Aorta (tissue), 5 donors: ENCODE measurements around the gene NPAS2. TPM values are rescaled to one million over a fixed set of nuclear protein-coding genes. Genes with fewer than 3 reads are reported as not detected.
A peak's percentile ranks its signal among the peaks of the same experiment; 100 is the strongest.

ENCODE experiments used
- ATAC-seq: fragments of 200-7000 bp; cut with Tn5 transposase; one replicate; pipeline ENCODE4 v1.9.1; 2022; ENCODE audit warnings: moderate library complexity; ENCODE audit not compliant: low FRiP score
- DNase-seq, 2 donors: peaks; one replicate each; pipeline ENCODE4 v3.0.0-alpha.2; 2020
- H3K27ac ChIP-seq, 2 donors: one replicate each; pipeline ENCODE4 v1.5.1; 2013; ENCODE audit warnings: low read length in 2 of 2, mild to moderate bottlenecking in 2 of 2, moderate library complexity in 2 of 2, control low read depth in 1 of 2, inconsistent platforms in 1 of 2, low read depth in 1 of 2
- H3K27me3 ChIP-seq, 2 donors: one replicate each; pipeline ENCODE4 v1.6.1; 2013; ENCODE audit warnings: control low read depth in 1 of 2, low read length in 1 of 2, mild to moderate bottlenecking in 1 of 2, moderate library complexity in 1 of 2; ENCODE audit not compliant: insufficient read depth in 2 of 2, control insufficient read depth in 1 of 2
- H3K36me3 ChIP-seq, 2 donors: one replicate each; pipeline ENCODE4 v1.6.1; 2013; ENCODE audit warnings: control low read depth in 1 of 2, low read length in 1 of 2, mild to moderate bottlenecking in 1 of 2; ENCODE audit not compliant: insufficient read depth in 2 of 2, control insufficient read depth in 1 of 2
- H3K4me1 ChIP-seq, 2 donors: one replicate each; pipeline ENCODE4 v1.6.1; 2013; ENCODE audit warnings: low read length in 2 of 2, control low read depth in 1 of 2, mild to moderate bottlenecking in 1 of 2, moderate library complexity in 1 of 2; ENCODE audit not compliant: insufficient read depth in 2 of 2, control insufficient read depth in 1 of 2
- H3K4me3 ChIP-seq, 2 donors: one replicate each; pipeline ENCODE4 v1.5.1; 2013; ENCODE audit warnings: low read length in 2 of 2, control low read depth in 1 of 2, mild to moderate bottlenecking in 1 of 2
- H3K9me3 ChIP-seq: one replicate; pipeline ENCODE4 v1.6.1; 2013; ENCODE audit warnings: mild to moderate bottlenecking, low read length; ENCODE audit not compliant: control insufficient read depth
- WGBS, 2 donors: extraction: QIAGEN DNeasy Blood & Tissue Kit; methylation state at CpG; one replicate each; pipeline ENCODE4 v1.1.7; 2013; 5-methylcytosine and 5-hydroxymethylcytosine counted together
- intact Hi-C, 2 donors: fragments of 100-400 bp; cut with DNase I; formaldehyde crosslinking; loops; one replicate each; pipeline versions ENCODE4 v1.14.2 to v1.15.0; 2022
- polyA plus RNA-seq, 2 donors: library from polyadenylated mRNA; stranded (reverse); fragments of 200-250 nt; gene quantifications; one replicate each; pipeline ENCODE4 v1.2.3, GENCODE V29; 2013
- total RNA-seq, 2 donors: library from RNA; stranded (reverse); fragmentation: NEBNext Ultra II Directional; extraction: Animal tissue kit (Norgen Biotek cat#: 25700); gene quantifications; one replicate each; pipeline ENCODE4 v1.2.1, GENCODE V29; 2021
- donor health status: healthy with polysubstance abuse.
- donor health status: Bipolar disorder and iron deficiency.
- donor health status: DM: no; HTN: no; CAD: no.
- donor health status: DM: no; HTN: no; CAD: no.
- donor health status: DM: yes; HTN: yes; CAD: no.

The NPAS2 gene
- total and polyA plus RNA-seq, 4 donors = 7.8 to 42.0 (median 24.2) TPM

- intact Hi-C loops = no loop called here
- Histone ChIP-seq H3K27me3 (no peaks in the 10 kb centered on the region), H3K9me3 (no peaks in the 10 kb centered on the region), H3K4me1 (peaks cover 0 to 2% of the 10 kb centered on the region in 2 donors), H3K36me3 (no peaks in the 10 kb centered on the region), H3K27ac (peak overlapping the region; percentile 92 to 97), H3K4me3 (peak overlapping the region; percentile 1 to 44)
- peak; percentile 84 for ATAC-seq
- peak in 1 of 2 donors; percentile 67 for DNase-seq
- 11 to 17% methylated on average over 21 of the region's 21 CpGs for WGBS, 2 donors
Observed at GRCh38 chr2:100924520-100925451, 104.8 kb downstream of the NPAS2 start.

- intact Hi-C loops = no loop called here
- Histone ChIP-seq H3K36me3 (peaks cover 0 to 2% of the 10 kb centered on the region in 2 donors), H3K4me1 (peaks cover 0 to 2% of the 10 kb centered on the region in 2 donors), H3K27me3 (no peaks in the 10 kb centered on the region), H3K27ac (no peak overlapping the region), H3K4me3 (no peak overlapping the region), H3K9me3 (no peaks in the 10 kb centered on the region)
- DNase-seq (no peak), ATAC-seq (no peak)
- 32 to 40% methylated on average over 6 of the region's 6 CpGs for WGBS, 2 donors
Observed at GRCh38 chr2:100928235-100928634, 108.3 kb downstream of the NPAS2 start.

GRCh38 chr2:100929147-100929546 is 109.2 kb downstream of the NPAS2 start:
- intact Hi-C loops = no loop called here
- ATAC-seq = no peak
- Histone ChIP-seq H3K4me1 (peaks cover 0 to 1% of the 10 kb centered on the region in 2 donors), H3K9me3 (no peaks in the 10 kb centered on the region), H3K27me3 (no peaks in the 10 kb centered on the region), H3K36me3 (peaks cover 0 to 2% of the 10 kb centered on the region in 2 donors), H3K4me3 (no peak overlapping the region), H3K27ac (no peak overlapping the region)
- no peak for DNase-seq
- WGBS, 2 donors = 83 to 90% methylated on average over 2 of the region's 2 CpGs

DNA sequence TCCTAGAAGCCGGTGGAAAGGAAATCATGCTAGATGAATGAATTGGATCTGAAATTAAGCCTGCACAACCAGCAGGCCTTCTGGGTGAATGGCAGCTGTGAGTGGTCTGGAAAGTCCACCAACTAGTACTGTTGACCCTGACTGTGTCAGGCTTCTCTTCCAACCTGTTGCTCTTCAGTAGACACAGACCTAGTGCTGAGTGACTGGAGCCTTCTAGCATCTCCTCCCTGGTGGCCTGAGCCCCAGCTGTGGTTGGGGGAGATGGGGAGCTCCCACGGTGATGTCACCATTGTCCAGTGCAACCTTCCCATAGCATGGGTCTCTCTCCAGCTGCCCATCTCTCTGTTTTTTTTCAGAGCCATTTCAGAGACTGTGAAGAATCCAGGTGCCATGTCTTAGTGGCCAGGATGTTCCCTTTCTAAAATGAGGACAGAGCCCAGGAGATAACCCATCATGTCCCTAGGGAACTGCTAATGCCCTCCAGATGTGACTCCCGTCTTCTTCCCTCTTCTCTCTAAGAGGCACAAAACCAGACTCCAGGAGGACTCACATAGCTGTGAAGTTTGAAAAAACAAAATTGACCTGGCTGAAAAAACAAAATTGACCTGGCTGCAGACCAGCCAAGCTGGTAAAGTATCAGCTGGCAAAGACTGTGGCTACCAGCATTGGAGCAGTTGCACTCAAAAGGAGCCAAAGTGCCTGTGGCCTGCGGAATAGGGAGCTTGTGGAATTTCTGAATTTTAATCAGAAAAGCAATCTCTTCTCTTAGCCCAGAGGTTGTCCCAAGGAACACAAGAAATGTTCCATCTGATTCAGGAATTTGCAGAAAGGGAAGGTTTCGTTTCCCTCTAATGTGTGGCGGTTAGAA is 114.8 kb downstream of the NPAS2 start:
- peak overlapping the region; percentile 2 to 42 for H3K27ac ChIP-seq

DNA sequence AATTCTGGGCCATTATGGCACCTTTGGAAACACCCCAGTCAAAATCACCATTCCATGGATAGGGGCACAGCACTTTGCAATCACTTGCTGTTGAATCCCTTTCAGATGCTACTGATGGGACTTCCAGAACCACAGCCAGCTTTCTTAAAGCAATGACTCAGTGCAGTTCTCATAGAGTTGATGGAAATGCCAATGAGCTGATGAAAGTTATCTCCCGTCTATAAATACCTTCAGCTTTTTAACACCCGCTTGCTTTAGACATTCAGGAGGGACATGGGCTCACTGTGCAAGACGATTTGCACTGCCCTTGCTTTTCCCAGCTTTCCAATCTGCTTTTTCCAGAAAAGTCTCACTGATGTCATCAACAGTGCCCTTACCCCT is 115.4 kb downstream of the NPAS2 start:
- H3K27ac ChIP-seq = peak overlapping the region in 1 of 2 donors; percentile 22
- ATAC-seq = no peak

More for the DNA sequence above, 114.8 kb downstream of the NPAS2 start:
- Histone ChIP-seq H3K36me3 (peaks cover 0 to 2% of the 10 kb centered on the region in 2 donors), H3K27me3 (no peaks in the 10 kb centered on the region), H3K4me3 (no peak overlapping the region), H3K4me1 (peaks cover 3 to 10% of the 10 kb centered on the region in 2 donors), H3K9me3 (no peaks in the 10 kb centered on the region)
- DNase-seq (no peak), ATAC-seq (no peak)
- intact Hi-C loops = no loop called here
- 37 to 41% methylated on average over 6 of the region's 6 CpGs for WGBS, 2 donors

DNA sequence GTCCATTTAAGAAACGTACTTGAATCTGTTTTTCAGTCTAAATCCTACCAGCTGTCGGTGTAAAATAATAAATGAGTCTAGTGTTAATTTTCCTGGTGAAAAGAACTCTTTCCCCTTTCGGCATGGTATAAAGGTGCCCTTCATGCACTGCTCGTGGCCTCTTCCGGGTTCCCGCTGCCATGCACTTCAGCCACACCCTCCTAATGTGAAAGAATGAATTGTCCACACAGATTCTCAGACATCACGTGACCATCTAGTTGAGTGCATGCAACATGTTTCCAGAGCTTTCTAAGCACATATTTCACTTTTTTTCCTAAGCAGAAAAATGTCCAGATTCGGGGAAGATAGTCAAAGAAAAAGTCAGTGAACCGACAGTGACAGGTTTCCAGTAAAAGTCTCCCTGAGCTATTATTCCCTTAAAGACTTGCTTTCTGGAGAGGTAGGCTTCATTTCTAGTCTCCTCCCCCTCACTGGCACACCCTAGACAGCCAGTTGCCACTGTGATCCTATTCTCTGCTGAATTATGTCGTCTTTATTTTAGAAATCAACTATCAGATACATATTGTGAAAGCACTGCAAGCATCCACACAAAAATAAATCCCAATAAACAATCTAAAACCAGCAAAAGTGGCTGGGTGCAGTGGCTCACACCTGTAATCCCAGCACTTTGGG is 116.3 kb downstream of the NPAS2 start:
- no peak for ATAC-seq
- Histone ChIP-seq H3K27me3 (no peaks in the 10 kb centered on the region), H3K4me3 (no peak overlapping the region), H3K9me3 (no peaks in the 10 kb centered on the region), H3K27ac (no peak overlapping the region), H3K36me3 (no peaks in the 10 kb centered on the region), H3K4me1 (peaks cover 3 to 10% of the 10 kb centered on the region in 2 donors)
- no peak for DNase-seq
- intact Hi-C loops = no loop called here
- WGBS, 2 donors = 69 to 83% methylated on average over 10 of the region's 10 CpGs

More for the DNA sequence above, 115.4 kb downstream of the NPAS2 start:
- Histone ChIP-seq H3K9me3 (no peaks in the 10 kb centered on the region), H3K4me3 (no peak overlapping the region), H3K36me3 (peaks cover 0 to 2% of the 10 kb centered on the region in 2 donors), H3K4me1 (peaks cover 3 to 10% of the 10 kb centered on the region in 2 donors), H3K27me3 (no peaks in the 10 kb centered on the region)
- intact Hi-C loops = no loop called here
- DNase-seq = no peak
- 6 to 11% methylated on average over 3 of the region's 3 CpGs for WGBS, 2 donors

DNA sequence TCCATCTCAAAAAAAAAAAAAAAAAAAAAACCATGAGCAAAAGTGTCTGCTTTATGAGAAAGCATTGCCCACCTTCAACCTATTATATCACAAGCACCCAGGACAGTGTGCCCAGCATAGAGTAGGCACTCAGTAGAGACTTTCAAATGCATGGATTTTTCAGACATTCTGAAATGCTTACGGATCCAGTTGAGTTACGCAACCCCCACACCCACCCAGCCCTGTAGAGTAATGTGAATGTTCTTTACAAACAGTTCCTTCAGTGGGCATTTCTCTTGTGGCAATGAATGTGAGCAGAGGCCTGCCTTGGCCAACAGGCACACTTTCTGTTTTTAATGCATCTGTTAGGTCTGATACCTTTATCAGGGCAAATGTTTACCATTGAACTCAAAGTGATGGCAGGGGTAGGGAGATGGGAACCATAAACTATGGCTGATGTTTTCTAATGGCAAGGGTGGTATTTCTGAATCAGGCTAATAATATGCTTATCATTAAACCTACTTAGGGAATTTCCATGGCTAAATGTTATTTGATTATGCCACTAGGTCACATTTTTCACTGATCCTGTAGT is 117.1 kb downstream of the NPAS2 start:
- no peaks in the 10 kb centered on the region for H3K9me3 ChIP-seq
- no peak for DNase-seq
- 73 to 100% methylated on average over 2 of the region's 2 CpGs for WGBS, 2 donors
- H3K27me3 ChIP-seq = no peaks in the 10 kb centered on the region
- no peak for ATAC-seq
- H3K27ac ChIP-seq = no peak overlapping the region
- no peak overlapping the region for H3K4me3 ChIP-seq
- intact Hi-C loops = no loop called here
- H3K4me1 ChIP-seq = peaks cover 3 to 10% of the 10 kb centered on the region in 2 donors
- no peaks in the 10 kb centered on the region for H3K36me3 ChIP-seq
